Kidney glomerular epithelial cell (primary cell): ENCODE results near the gene CLDN6.

Experiments used
- DNase-seq: peaks from one replicate; lab custom pipeline; 2025; lab: John Stamatoyannopoulos, UW

CLDN6 gene

DNA sequence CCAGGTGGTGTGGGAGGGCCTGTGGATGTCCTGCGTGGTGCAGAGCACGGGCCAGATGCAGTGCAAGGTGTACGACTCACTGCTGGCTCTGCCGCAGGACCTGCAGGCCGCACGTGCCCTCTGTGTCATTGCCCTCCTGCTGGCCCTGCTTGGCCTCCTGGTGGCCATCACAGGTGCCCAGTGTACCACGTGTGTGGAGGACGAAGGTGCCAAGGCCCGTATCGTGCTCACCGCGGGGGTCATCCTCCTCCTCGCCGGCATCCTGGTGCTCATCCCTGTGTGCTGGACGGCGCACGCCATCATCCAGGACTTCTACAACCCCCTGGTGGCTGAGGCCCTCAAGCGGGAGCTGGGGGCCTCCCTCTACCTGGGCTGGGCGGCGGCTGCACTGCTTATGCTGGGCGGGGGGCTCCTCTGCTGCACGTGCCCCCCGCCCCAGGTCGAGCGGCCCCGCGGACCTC, 4.5 kb downstream of the CLDN6 start:
- no peak for DNase-seq

GRCh38 chr16:3012828-3013420, 5.1 kb downstream of the CLDN6 start, which contains the start of gene CLDN9:
Gene CLDN9, plus strand, starts transcription at chr16:3012923. Its CDS starts 440 bp downstream, at chr16:3013363.
- no peak for DNase-seq

GRCh38 chr16:3012246-3012645, 5.7 kb downstream of the CLDN6 start:
- DNase-seq: no peak

- no peak for DNase-seq
Observed at GRCh38 chr16:3010510-3010909, 7.5 kb downstream of the CLDN6 start.

- DNase-seq: no peak
Observed at GRCh38 chr16:3009568-3010390, 8.2 kb downstream of the CLDN6 start.

- DNase-seq: no peak
Observed at GRCh38 chr16:3008690-3009037, 9.3 kb downstream of the CLDN6 start.

- no peak for DNase-seq
Observed at GRCh38 chr16:3007957-3008689, 9.9 kb downstream of the CLDN6 start.

DNA sequence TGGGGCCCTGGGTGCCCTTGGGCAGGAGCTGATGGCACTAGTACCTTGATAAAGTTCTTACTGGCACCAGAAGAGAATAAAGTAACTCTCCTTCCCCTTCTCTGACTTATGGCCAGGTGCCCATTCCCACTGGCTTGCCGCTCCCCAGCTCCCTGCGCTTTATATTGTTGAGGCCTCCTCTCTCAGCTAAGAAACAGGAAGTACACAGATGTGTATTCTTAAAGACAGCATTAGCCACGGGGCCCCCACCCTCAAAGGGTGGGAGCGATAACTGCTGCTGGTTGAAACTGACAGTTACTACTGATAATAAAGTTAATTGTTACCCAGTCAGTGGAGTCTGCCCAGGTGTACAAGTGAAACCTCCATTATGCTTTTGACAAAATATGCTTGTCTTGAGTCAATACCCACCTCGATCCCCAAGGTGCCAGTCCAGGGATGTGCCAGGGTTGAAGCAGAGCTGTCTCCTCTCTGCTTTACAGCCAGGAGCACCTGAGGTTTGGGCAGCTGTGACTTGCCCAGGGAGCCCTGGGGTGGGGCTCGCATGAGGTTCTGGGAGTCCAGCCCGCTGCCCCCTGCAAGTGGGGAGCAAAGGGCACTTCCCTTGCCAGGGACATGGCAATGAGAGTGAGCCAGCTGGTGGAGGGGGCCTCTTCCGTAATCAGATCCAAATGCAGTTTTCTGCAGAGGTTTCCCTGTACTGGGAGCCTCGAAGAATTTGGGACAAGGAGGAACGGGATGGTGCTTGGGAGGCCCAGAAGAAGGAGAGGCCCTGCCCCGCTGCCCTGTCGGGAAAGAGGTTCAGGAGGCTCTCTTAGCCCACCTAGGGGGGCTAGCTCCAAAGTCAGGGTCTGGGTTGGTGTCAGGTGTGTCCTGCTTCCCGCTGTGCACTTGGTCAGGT, 10.7 kb downstream of the CLDN6 start:
- DNase-seq: no peak

GRCh38 chr16:3004781-3005284, 13.2 kb downstream of the CLDN6 start:
- no peak for DNase-seq

DNA sequence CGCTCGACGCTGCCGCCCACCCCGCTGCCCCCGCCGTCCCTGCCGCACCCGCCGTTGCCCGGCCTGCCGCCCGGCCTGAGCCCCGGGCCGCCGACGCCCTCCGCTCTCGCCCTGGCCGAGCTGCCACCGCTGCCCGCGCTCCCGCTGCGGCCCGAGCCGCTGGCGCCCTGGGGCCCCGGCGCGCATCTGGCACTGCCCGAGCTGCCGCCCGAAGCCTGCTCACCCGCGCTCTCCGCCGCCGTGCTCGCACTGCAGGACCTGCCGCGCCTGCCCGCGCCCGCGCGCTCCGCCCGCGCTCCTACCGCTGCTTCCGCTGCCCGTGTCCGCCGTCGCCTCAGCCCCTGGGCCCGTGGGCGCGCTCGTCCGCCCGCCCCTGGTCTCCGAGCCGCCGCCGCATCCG, 13.7 kb downstream of the CLDN6 start:
- DNase-seq: no peak

GRCh38 chr16:3003582-3004270, 14.3 kb downstream of the CLDN6 start:
- DNase-seq: peak; percentile 97

DNA sequence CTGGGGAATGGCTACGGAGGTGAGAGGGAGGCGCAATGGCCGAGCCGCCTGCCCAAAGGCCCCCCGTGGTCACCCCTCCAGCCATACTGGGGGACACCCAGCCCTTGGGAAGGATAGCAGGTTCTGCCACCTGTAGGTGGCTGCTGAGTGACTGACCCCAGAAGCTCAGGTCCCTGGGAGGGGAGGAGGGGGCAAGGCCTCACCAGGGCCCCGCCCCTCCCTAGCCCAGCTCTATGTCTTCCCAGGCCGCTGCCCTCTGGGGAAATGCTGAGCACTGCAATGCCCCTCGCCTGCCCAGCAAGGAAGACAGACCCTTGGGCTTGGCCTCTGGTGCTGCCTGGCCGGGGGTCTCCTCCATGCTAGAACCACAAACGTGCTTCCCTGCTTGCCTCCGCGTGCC, 16.7 kb downstream of the CLDN6 start:
- no peak for DNase-seq

DNA sequence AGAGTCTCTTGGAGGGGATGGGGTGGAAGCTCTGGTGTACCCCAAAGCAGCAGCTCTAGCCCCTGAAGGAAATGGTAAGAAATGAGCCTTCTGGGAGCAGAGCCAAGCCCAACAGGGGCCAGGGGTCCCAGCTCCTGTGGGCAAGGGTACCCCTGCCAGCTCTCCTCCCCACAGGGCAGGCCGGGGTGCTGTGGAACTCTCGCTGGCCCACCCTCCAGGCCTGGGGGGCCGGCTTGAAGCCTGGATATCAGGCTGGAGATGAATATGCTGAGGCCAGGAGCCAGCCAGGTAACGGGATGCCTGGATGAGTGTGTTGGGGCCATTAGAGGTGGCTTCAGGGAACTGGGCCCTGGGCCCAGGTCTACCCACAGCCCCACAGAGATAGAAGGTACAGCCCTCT, 17.4 kb downstream of the CLDN6 start:
- DNase-seq: no peak

- DNase-seq: no peak
Observed at GRCh38 chr16:2999929-3000328, 18.1 kb downstream of the CLDN6 start.

- no peak for DNase-seq
Observed at GRCh38 chr16:2996298-2996697, 21.7 kb downstream of the CLDN6 start.

GRCh38 chr16:2992383-2993081, 25.5 kb downstream of the CLDN6 start:
- no peak for DNase-seq

GRCh38 chr16:2991566-2992261, 26.3 kb downstream of the CLDN6 start:
- no peak for DNase-seq

DNA sequence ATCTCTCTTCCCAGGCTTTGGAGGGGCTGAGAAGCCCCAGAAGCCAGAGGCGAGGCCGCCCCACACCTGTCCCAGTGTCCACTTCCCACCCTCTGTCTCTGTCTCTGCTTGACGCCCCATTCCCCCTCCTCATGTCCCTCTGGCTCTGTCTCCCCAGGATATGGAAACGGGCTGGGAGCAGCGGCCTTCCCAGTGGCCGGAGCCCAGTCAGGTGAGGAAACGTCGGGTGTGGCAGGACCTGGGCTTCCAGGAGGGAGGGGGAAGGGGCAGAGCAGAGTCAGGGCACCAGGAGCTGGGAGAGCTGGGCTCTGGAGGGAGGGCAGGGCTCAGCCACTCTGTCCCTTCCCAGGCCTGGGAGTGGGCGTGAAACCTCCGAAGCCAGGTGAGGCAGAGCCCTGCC, 27.1 kb downstream of the CLDN6 start:
- no peak for DNase-seq

DNA sequence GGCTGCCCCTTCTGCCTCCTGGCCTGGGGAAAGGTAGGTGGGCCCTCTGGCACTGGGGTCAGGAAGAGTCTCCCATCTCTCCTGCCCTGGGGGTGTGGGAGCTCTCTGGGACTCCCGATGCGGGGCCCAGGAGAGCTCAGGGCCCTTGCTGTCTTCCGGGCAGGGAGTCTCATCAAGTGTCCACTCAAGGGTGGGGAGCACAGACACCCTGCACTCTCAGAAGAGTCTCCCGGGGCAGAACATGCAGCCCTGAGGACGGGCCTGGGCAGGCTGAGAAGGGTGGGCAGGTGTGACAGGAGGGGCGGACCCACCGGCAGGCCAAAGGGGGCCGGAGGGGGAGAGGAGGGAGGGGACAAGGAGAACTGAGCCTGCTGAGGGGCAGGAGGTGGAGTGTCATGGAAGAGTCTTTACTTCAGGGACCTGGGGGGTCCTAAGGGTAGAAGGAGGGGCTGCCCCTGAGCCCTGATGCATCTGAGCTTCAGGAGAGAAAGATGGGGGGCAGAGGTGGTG, 29.3 kb downstream of the CLDN6 start:
- DNase-seq: no peak

DNA sequence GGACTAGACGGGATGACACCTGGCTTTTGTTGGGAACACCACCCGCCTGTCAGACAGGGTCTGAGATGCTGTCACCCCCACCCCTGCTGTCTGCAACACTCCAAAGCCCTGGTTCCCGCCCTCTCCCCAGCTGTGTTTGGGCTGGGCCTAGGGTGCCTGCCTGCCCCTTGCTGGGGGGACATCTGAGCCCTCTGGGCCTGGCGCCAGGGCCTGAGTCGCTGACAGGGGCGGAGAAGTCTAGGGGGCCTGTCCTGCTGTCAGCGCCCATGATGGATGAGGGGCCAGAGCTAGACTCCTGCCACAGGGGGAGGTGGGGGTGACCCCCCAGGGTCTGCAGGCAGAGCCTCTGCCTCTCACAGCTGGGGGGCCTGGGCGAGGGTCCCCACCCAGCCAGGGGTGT, 30.1 kb downstream of the CLDN6 start:
- DNase-seq: no peak
